Upper lobe of left lung (tissue), 6 donors: ENCODE measurements around the gene CELF3. TPM values are rescaled to one million over a fixed set of nuclear protein-coding genes. Genes with fewer than 3 reads are reported as not detected.

Source experiments
- ATAC-seq, 2 donors: fragments of 200-7000 bp; cut with Tn5 transposase; one replicate each; pipeline ENCODE4 v1.9.1; 2022; ENCODE audit warnings: mild to moderate bottlenecking in 2 of 2, moderate library complexity in 2 of 2; ENCODE audit not compliant: low FRiP score in 2 of 2
- DNase-seq, 2 donors: peaks; one replicate each; pipeline ENCODE4 v3.0.0-alpha.2; 2019 to 2020
- H3K27ac ChIP-seq, 4 donors: fragments of 200-600 bp; sonication (generic); one replicate each; pipeline ENCODE4 v1.5.1; 2016 to 2019
- H3K27me3 ChIP-seq, 4 donors: fragments of 200-600 bp; sonication (generic); one replicate each; pipeline ENCODE4 v1.5.1; 2017 to 2019
- H3K36me3 ChIP-seq, 4 donors: fragments of 200-600 bp; sonication (generic); one replicate each; pipeline ENCODE4 v1.5.1; 2016 to 2019
- H3K4me1 ChIP-seq, 4 donors: fragments of 200-600 bp; sonication (generic); one replicate each; pipeline ENCODE4 v1.5.1; 2018 to 2019
- H3K4me3 ChIP-seq, 4 donors: fragments of 200-600 bp; sonication (generic); one replicate each; pipeline ENCODE4 v1.5.1; 2017 to 2019; ENCODE audit warnings: mild to moderate bottlenecking in 2 of 4, moderate library complexity in 1 of 4
- H3K9me3 ChIP-seq, 4 donors: fragments of 200-600 bp; sonication (generic); one replicate each; pipeline ENCODE4 v1.5.1; 2018 to 2019
- CTCF ChIP-seq, 6 experiments: fragments of 450-650 bp in 4 of 6; fragments of 200-600 bp in 2 of 6; sonication (generic) in 2 of 6; IDR thresholded peaks; one replicate each; pipeline ENCODE4 v1.5.1; 2016 to 2019; ENCODE audit warnings: antibody characterized with exemption in 6 of 6
- EP300 ChIP-seq, 4 donors: sonication (generic); formaldehyde crosslinking; IDR thresholded peaks; one replicate each; pipeline ENCODE4 v1.5.1; 2017; ENCODE audit warnings: antibody characterized with exemption in 4 of 4, control low read depth in 2 of 4
- POLR2A ChIP-seq, 4 donors: fragments of 450-650 bp; IDR thresholded peaks; one replicate each; pipeline ENCODE4 v1.5.1; 2016 to 2017; ENCODE audit warnings: antibody characterized with exemption in 4 of 4, mild to moderate bottlenecking in 2 of 4
- POLR2AphosphoS5 ChIP-seq, 2 donors: sonication (generic); formaldehyde crosslinking; IDR thresholded peaks; one replicate each; pipeline ENCODE4 v1.5.1; 2017; ENCODE audit warnings: antibody characterized with exemption in 2 of 2
- WGBS, 2 donors: methylation state at CpG; one replicate each; pipeline ENCODE4 v1.1.5; 2017 to 2018; 5-methylcytosine and 5-hydroxymethylcytosine counted together
- total RNA-seq, 6 donors: library from RNA; depleted of rRNA in 4 of 6; stranded (reverse); fragments of >200 nt in 4 of 6; gene quantifications; one replicate each; pipeline versions ENCODE4 v1.1.0 to v1.2.1, GENCODE V29; 2016 to 2021
- donor health status: DM: no; HTN: no; CAD: no; lungs with moderate emphysema.
- donor health status: DM: no; HTN: yes; CAD: no; lungs with severe emphysema.

The CELF3 gene
- total RNA-seq, 6 donors from 2014 or later = 0.13 TPM; not detected in 5

- H3K9me3 ChIP-seq = no peaks in the 10 kb centered on the region
- peak overlapping the region; percentile 62 to 70 (median 64) for H3K27ac ChIP-seq
- no peak for DNase-seq
- H3K4me3 ChIP-seq = peak overlapping the region in 3 of 4 donors; percentile 49 to 59 (median 55)
- H3K4me1 ChIP-seq = peaks cover 21 to 46% (median 27%) of the 10 kb centered on the region in 4 donors
- peak in 1 of 2 donors; percentile 42 for ATAC-seq
- no peak for TF ChIP-seq POLR2A (IDR thresholded peaks at IDR 0.05)
- TF ChIP-seq CTCF (IDR thresholded peaks at IDR 0.05) = no peak
- no peak for TF ChIP-seq POLR2AphosphoS5 (IDR thresholded peaks at IDR 0.05)
- no peak for TF ChIP-seq EP300 (IDR thresholded peaks at IDR 0.05)
- H3K27me3 ChIP-seq = peaks cover 0 to 13% (median 8%) of the 10 kb centered on the region in 4 donors
- H3K36me3 ChIP-seq = no peaks in the 10 kb centered on the region
- 8 to 18% methylated on average over 5 of the region's 5 CpGs for WGBS, 2 donors
Measured at GRCh38 chr1:151720554-151720953, 4.0 kb upstream of the CELF3 start.

- DNase-seq = no peak
- ATAC-seq = no peak
- no peaks in the 10 kb centered on the region for H3K9me3 ChIP-seq
- no peaks in the 10 kb centered on the region for H3K36me3 ChIP-seq
- peaks cover 21 to 46% (median 27%) of the 10 kb centered on the region in 4 donors for H3K4me1 ChIP-seq
- peak overlapping the region in 2 of 4 donors; percentile 55 to 59 for H3K4me3 ChIP-seq
- peaks cover 0 to 13% (median 8%) of the 10 kb centered on the region in 4 donors for H3K27me3 ChIP-seq
- H3K27ac ChIP-seq = peak overlapping the region in 3 of 4 donors; percentile 62 to 64 (median 64)
- TF ChIP-seq POLR2A (IDR thresholded peaks at IDR 0.05) = no peak
- no peak for TF ChIP-seq CTCF (IDR thresholded peaks at IDR 0.05)
- TF ChIP-seq EP300 (IDR thresholded peaks at IDR 0.05) = no peak
- no peak for TF ChIP-seq POLR2AphosphoS5 (IDR thresholded peaks at IDR 0.05)
- 20 to 39% methylated on average over 1 of the region's 1 CpG for WGBS, 2 donors
Measured at GRCh38 chr1:151720125-151720524, 3.5 kb upstream of the CELF3 start.

- Histone ChIP-seq H3K27me3 (peaks cover 0 to 13% (median 8%) of the 10 kb centered on the region in 4 donors), H3K27ac (no peak overlapping the region), H3K36me3 (no peaks in the 10 kb centered on the region), H3K4me3 (no peak overlapping the region), H3K4me1 (peaks cover 21 to 46% (median 27%) of the 10 kb centered on the region in 4 donors), H3K9me3 (no peaks in the 10 kb centered on the region)
- DNase-seq (no peak), ATAC-seq (no peak)
- TF ChIP-seq POLR2AphosphoS5 (IDR thresholded peaks at IDR 0.05) = no peak
- TF ChIP-seq POLR2A (IDR thresholded peaks at IDR 0.05) = no peak
- TF ChIP-seq EP300 (IDR thresholded peaks at IDR 0.05) = no peak
- TF ChIP-seq CTCF (IDR thresholded peaks at IDR 0.05) = no peak
- 82 to 86% methylated on average over 4 of the region's 4 CpGs for WGBS, 2 donors
Measured at GRCh38 chr1:151718666-151719065, 2.1 kb upstream of the CELF3 start.

- H3K9me3 ChIP-seq = no peaks in the 10 kb centered on the region
- WGBS, 2 donors = 31 to 37% methylated on average over 4 of the region's 4 CpGs
- H3K27ac ChIP-seq = no peak overlapping the region
- no peak for ATAC-seq
- H3K27me3 ChIP-seq = peaks cover 0 to 13% (median 8%) of the 10 kb centered on the region in 4 donors
- no peak for TF ChIP-seq CTCF (IDR thresholded peaks at IDR 0.05)
- no peak for TF ChIP-seq POLR2A (IDR thresholded peaks at IDR 0.05)
- TF ChIP-seq POLR2AphosphoS5 (IDR thresholded peaks at IDR 0.05) = no peak
- TF ChIP-seq EP300 (IDR thresholded peaks at IDR 0.05) = no peak
- no peaks in the 10 kb centered on the region for H3K36me3 ChIP-seq
- peaks cover 21 to 46% (median 27%) of the 10 kb centered on the region in 4 donors for H3K4me1 ChIP-seq
- DNase-seq = no peak
- no peak overlapping the region for H3K4me3 ChIP-seq
Measured at GRCh38 chr1:151718011-151718431, 1.4 kb upstream of the CELF3 start.

- Histone ChIP-seq H3K9me3 (no peaks in the 10 kb centered on the region), H3K27ac (no peak overlapping the region), H3K27me3 (peaks cover 0 to 13% (median 8%) of the 10 kb centered on the region in 4 donors), H3K4me3 (no peak overlapping the region), H3K36me3 (no peaks in the 10 kb centered on the region), H3K4me1 (peaks cover 13 to 38% (median 20%) of the 10 kb centered on the region in 4 donors)
- TF ChIP-seq EP300 (IDR thresholded peaks at IDR 0.05) (no peak), POLR2AphosphoS5 (IDR thresholded peaks at IDR 0.05) (no peak), POLR2A (IDR thresholded peaks at IDR 0.05) (no peak), CTCF (IDR thresholded peaks at IDR 0.05) (no peak)
- no peak for DNase-seq
- 12 to 21% methylated on average over 3 to 5 of the region's 11 CpGs for WGBS, 2 donors
- no peak for ATAC-seq
Measured at GRCh38 chr1:151716405-151716762, 219 bp downstream of the CELF3 start.
